Measurements from ENCODE around the gene GALNT18.

GALNT18 gene

GRCh38 chr11:11403763-11404725 lies 217.8 kb downstream of the GALNT18 start:
- DNase-seq: no peak

GRCh38 chr11:11401960-11402535 lies 219.8 kb downstream of the GALNT18 start:
- DNase-seq: no peak

- no peak for DNase-seq
Measured at GRCh38 chr11:11400635-11401232, 221.1 kb downstream of the GALNT18 start.

GRCh38 chr11:11400121-11400520 lies 221.7 kb downstream of the GALNT18 start:
- DNase-seq: no peak

GRCh38 chr11:11397781-11398180 lies 224.0 kb downstream of the GALNT18 start:
- no peak for DNase-seq

GRCh38 chr11:11397036-11397415 lies 224.8 kb downstream of the GALNT18 start:
- no peak for DNase-seq

- no peak for DNase-seq
Measured at GRCh38 chr11:11396301-11397035, 225.3 kb downstream of the GALNT18 start.

GRCh38 chr11:11395126-11395525 lies 226.7 kb downstream of the GALNT18 start:
- DNase-seq: no peak

GRCh38 chr11:11394241-11394640 lies 227.6 kb downstream of the GALNT18 start:
- no peak for DNase-seq

GRCh38 chr11:11391796-11392463 lies 229.9 kb downstream of the GALNT18 start:
- DNase-seq: no peak

GRCh38 chr11:11391169-11391568 lies 230.6 kb downstream of the GALNT18 start:
- DNase-seq: no peak

GRCh38 chr11:11390068-11390771 lies 231.6 kb downstream of the GALNT18 start:
- no peak for DNase-seq

- no peak for DNase-seq
Measured at GRCh38 chr11:11389238-11389637, 232.6 kb downstream of the GALNT18 start.

- no peak for DNase-seq
Measured at GRCh38 chr11:11387622-11388305, 234.0 kb downstream of the GALNT18 start.

- no peak for DNase-seq
Measured at GRCh38 chr11:11387207-11387606, 234.6 kb downstream of the GALNT18 start.

GRCh38 chr11:11384829-11385228 lies 237.0 kb downstream of the GALNT18 start:
- no peak for DNase-seq

- DNase-seq: no peak
Measured at GRCh38 chr11:11383995-11384394, 237.8 kb downstream of the GALNT18 start.

- DNase-seq: no peak
Measured at GRCh38 chr11:11382858-11383532, 238.8 kb downstream of the GALNT18 start.

GRCh38 chr11:11381471-11382105 lies 240.2 kb downstream of the GALNT18 start:
- DNase-seq: no peak

GRCh38 chr11:11380883-11381282 lies 240.9 kb downstream of the GALNT18 start:
- DNase-seq: no peak
